CD8-positive, alpha-beta memory T cell (primary cell): ENCODE measurements around the gene HUNK. TPM values are rescaled to one million over a fixed set of nuclear protein-coding genes. Genes with fewer than 3 reads are reported as not detected.

Experiments used
- polyA plus RNA-seq: library from polyadenylated mRNA; unstranded; fragments of 300-500 nt; fragmentation: Illumina TruSeq; gene quantifications from one replicate; pipeline ENCODE4 v1.2.3, GENCODE V29; 2021
- total RNA-seq, 2 experiments: library from RNA; stranded (reverse); gene quantifications; one replicate each; pipeline ENCODE4 v1.2.3, GENCODE V29; 2021

The HUNK gene
- total and polyA plus RNA-seq, 3 experiments from 2014 or later: 0.02 to 0.20 (median 0.06) TPM

Other genes with a start within 250 kb of the HUNK start
- gene SOD1, start 213.3 kb upstream of the HUNK start, total RNA-seq: 100 to 1,000 TPM; 309 to 311 TPM
- gene SOD1, start 213.3 kb upstream of the HUNK start, polyA plus RNA-seq: 542 TPM
- gene SCAF4, start 140.9 kb upstream of the HUNK start, total RNA-seq: 10 to 100 TPM; 55.4 to 55.9 TPM
- gene SCAF4, start 140.9 kb upstream of the HUNK start, polyA plus RNA-seq: 27.5 TPM